GM23248 (cell line): ENCODE results near the gene INPP5D.

Source experiments
- EZH2 ChIP-seq: fragments of 200-600 bp; sonication (generic); IDR thresholded peaks from 2 replicates; pipeline ENCODE4 v1.6.1; 2018; ENCODE audit warnings: antibody characterized with exemption, mild to moderate bottlenecking; ENCODE audit not compliant: insufficient read depth, poor library complexity, severe bottlenecking
- EZH2phosphoT487 ChIP-seq: fragments of 200-600 bp; sonication (generic); IDR thresholded peaks from 2 replicates; pipeline ENCODE4 v1.6.1; 2018; ENCODE audit warnings: antibody characterized with exemption, moderate library complexity, mild to moderate bottlenecking, low read depth; ENCODE audit not compliant: insufficient read depth

DNA sequence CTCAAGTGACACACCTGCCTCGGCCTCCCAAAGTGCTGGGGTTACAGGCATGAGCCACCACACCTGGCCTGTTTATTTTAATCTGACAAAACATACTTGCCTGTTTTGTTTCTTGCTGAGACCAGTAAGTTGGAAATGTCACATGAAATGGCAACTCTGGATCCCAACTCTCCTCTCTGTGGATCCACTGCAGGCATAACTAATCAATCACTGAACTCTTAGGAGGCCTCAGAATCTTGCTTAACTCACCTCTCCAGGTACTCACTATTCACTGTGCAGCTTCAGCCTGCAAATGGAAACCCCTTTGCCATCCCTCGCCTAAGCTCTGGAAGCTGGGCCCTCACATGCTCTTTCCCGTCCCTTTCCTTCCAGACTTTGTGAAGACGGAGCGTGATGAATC, 134.9 kb downstream of the INPP5D start:
- TF ChIP-seq EZH2 (no peak), EZH2phosphoT487 (no peak)
